ENCODE results near the gene KREMEN1.
"Not testable (repeated sequence)": the region's sequence is repeated elsewhere in the genome, so short reads cannot be mapped to it uniquely, and the experiment has no call there.

The KREMEN1 gene

GRCh38 chr22:29108137-29108536, 35.3 kb downstream of the KREMEN1 start:
- no peak for DNase-seq (ENCODE audit: low spot score)

- DNase-seq (ENCODE audit: low spot score) = no peak
Observed at GRCh38 chr22:29109822-29110221, 37.0 kb downstream of the KREMEN1 start.

- DNase-seq (ENCODE audit: low spot score) = no peak
Observed at GRCh38 chr22:29110946-29111345, 38.1 kb downstream of the KREMEN1 start.

- no peak for DNase-seq (ENCODE audit: low spot score)
Observed at GRCh38 chr22:29112121-29112520, 39.3 kb downstream of the KREMEN1 start.

DNA sequence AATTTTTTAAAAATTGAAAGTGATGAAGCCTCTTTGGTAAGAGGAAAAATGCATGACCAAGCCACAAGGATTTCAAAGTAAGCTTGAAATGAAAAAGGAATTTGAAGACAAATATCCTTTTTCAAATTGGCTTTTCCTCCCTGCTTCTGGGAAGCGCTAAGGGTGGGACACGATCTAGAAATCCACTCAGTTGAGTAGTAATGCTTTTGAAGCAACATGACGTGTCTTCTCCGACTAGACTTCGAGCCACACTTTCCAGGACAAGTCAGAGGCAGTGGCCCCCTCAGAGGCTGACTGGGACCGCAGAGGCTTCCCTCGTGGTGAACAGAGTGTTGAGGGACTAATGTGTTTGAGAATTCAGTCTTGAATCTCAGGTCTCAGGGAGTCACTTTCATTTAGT, 39.8 kb downstream of the KREMEN1 start:
- DNase-seq (ENCODE audit: low spot score) = no peak

DNA sequence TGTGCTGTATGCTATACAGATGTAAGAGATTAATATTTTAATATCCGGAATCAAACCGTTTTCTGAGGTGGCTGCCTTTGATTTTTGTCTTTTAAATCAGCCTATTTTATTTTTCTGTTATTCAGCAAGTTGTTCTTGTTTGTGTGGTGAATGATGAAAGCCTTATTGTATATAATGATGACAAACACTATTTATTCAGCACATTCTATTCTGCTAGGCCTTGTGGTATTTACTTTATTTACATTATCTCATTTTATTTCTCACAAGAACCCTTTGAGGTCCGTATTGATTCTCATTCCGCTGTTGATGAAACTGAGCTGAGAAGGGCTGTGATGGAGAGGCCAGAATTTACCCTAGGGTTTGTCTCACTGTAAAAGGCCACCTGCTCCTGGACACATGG, 40.5 kb downstream of the KREMEN1 start:
- no peak for DNase-seq (ENCODE audit: low spot score)

DNA sequence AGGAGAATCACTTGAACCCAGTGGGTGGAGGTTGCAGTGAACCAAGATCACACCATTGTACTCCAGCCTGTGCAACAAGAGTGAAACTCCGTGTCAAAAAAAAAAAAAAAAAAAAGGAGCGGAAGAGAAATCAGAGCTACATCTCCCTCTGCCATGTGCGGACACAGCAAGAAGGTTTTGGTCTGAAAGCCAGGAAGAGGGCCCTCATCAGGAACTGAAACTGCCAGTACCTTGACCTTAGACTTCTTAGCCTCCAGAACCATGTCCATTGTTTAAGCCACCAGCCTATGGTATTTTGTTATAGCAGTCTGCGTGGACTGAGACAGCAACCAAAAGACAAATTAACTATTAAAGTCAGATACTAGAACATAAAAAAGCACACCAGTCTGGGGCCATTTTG, 41.6 kb downstream of the KREMEN1 start:
- DNase-seq (ENCODE audit: low spot score) = no peak

DNA sequence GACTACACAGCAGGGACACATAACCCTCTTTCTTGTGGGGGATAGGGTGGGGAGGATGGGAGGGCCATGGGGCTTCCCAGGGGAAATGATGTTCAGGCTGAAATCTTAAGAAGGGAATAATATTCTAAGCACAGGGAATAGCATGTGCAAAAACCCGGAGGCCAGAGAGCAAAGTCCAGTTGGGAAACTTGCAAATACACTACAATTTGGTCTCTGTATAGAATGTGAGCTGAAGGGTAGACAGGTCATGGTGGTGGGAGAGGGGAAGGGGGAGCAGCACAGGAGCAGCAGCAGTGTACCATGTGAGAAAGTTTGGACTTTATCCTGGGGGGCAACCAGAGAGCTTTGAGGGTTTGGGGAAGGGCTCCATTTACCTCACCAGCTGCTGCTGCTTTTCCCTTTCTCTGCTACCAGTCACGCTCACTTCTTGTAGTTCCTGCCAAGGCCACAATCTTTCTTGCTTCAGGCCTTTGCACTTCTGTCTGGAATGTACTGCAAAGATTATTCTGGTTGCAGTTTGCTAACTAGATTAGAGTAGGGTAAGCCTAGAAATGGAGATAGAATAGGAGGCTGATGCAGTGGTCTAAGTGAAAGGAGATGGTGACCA, 43.0 kb downstream of the KREMEN1 start:
- no peak for DNase-seq (ENCODE audit: low spot score)

DNA sequence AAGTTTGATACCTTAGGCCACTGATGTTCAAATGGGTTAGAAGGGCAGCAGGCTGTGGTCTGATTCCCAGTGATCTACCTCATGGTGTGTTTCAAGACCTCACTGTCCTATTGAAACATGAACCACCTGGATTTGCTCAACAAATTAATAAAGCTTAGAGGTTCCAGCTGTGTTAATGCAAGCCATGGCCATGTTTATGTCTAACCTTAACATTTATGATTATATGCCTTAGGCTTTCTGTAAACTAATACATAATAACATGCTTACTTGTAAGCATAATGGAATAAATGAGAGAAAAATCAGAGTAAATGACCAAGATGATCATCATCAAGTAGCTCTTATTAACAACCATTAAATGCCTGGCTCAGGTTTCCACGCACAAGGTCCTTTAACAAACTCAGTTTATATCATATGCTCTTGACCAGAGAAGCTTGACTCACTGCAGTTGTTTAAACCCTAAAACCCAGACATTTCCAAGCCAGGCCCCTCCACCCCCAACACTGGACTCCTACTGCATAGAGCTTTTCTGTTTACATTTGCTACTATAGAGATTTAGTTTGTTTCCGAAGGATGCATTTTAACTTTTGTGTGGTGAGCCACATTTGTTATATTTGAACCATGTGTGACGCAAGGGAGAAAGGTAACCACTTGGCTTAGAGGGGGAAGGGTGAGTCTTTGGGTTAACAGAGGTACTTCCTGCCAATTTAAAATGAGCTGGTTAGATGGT, 43.7 kb downstream of the KREMEN1 start:
- DNase-seq (ENCODE audit: low spot score) = no peak

GRCh38 chr22:29117799-29118477, 45.1 kb downstream of the KREMEN1 start:
- no peak for DNase-seq (ENCODE audit: low spot score)

GRCh38 chr22:29120098-29120912, 47.5 kb downstream of the KREMEN1 start:
- not testable (repeated sequence) for DNase-seq (ENCODE audit: low spot score)

GRCh38 chr22:29121124-29121523, 48.3 kb downstream of the KREMEN1 start:
- DNase-seq (ENCODE audit: low spot score) = no peak

- no peak for DNase-seq (ENCODE audit: low spot score)
Observed at GRCh38 chr22:29122041-29122440, 49.2 kb downstream of the KREMEN1 start.

- no peak for DNase-seq (ENCODE audit: low spot score)
Observed at GRCh38 chr22:29124777-29125442, 52.1 kb downstream of the KREMEN1 start.

DNA sequence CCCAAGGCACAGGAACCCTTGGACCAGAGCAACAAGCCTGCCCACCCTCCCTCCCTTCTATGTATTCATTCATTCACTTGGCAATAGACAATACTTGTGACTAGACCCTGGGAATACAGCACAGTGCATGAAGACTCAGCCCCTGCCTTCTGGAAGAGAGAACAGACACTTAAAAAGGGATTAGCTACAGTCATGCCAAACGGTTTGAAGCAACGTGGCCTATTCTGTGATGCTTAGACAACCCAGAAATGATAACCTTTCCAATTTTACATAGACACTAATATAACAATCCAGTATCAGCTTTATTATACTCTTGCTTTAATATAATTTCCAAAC, 52.6 kb downstream of the KREMEN1 start:
- DNase-seq (ENCODE audit: low spot score) = no peak

- no peak for DNase-seq (ENCODE audit: low spot score)
Observed at GRCh38 chr22:29125844-29126243, 53.0 kb downstream of the KREMEN1 start.

GRCh38 chr22:29126670-29127395, 54.0 kb downstream of the KREMEN1 start:
- DNase-seq (ENCODE audit: low spot score) = peak; percentile 1

DNA sequence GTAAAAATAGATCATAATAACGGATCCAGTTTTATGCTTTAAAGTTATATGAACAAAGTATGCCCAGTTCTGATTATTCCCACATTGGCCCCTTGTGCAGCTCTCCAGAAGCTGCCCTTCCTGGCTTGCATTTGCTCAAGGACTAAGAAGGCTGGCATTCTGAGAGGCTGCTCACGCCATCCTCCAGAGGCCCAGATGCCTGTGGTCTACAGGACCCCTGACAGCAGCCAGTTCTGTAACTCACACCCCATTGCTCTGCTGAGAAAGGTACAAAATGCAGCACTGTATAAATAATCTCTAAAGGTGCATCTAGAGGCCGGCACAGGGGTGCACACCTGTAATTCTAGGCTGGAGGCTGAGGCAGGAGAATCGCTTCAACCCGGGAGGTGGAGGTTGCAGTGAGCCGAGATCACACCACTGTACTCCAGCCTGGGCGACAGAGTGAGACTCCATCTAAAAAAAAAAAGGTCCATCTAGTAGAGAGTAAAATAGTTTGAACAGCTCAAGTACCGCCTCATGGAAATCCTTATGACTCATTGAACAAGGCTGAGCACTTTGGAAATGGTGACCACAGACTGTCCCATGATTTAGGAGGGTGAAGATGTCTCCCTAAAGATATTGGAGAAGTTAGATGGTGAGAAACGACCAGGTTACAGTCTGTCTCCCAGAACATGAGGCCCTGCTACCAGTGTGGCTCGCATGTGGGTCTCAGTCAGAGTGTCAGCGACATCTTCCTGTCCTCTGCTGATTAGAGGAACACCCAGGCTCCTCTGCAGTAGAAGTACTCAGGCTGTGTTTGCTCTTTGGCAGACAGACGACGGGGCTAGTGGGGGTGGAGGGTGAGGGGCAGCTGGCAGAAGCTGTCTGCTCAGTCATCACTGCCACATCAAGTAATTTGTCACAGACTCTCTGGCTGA, 56.3 kb downstream of the KREMEN1 start:
- no peak for DNase-seq (ENCODE audit: low spot score)

- DNase-seq (ENCODE audit: low spot score) = no peak
Observed at GRCh38 chr22:29129808-29130140, 56.9 kb downstream of the KREMEN1 start.

GRCh38 chr22:29130476-29130875, 57.6 kb downstream of the KREMEN1 start:
- DNase-seq (ENCODE audit: low spot score) = no peak

All from LoVo (cell line).